ENCODE results near the gene NUTF2.
"Not testable (repeated sequence)": the region's sequence is repeated elsewhere in the genome, so short reads cannot be mapped to it uniquely, and the experiment has no call there.

The NUTF2 gene

GRCh38 chr16:67914758-67915495 is 68.2 kb downstream of the NUTF2 start:
- no peak overlapping the region for H3K14ac ChIP-seq (ENCODE audit: low read length)
- no CpG with 5 or more reads among the region's 7 CpGs for WGBS (ENCODE audit: extremely low coverage, insufficient coverage, insufficient read length)
- no peak overlapping the region for H2BK12ac ChIP-seq (ENCODE audit: low read length)
- H3K9ac ChIP-seq (ENCODE audit: low read length): no peak overlapping the region
- H3K79me1 ChIP-seq (ENCODE audit: low read length): no peaks in the 10 kb centered on the region
- no peaks in the 10 kb centered on the region for H3K9me3 ChIP-seq (ENCODE audit: insufficient read depth, low read depth, low read length)
- H2BK120ac ChIP-seq (ENCODE audit: insufficient read depth, low read length, poor library complexity): no peak overlapping the region
- no peak overlapping the region for H3K4ac ChIP-seq (ENCODE audit: low read depth, low read length)
- no peak overlapping the region for H2AFZ ChIP-seq (ENCODE audit: insufficient read depth, low read length, poor library complexity)
- H3K18ac ChIP-seq (ENCODE audit: low read length): no peak overlapping the region
- no peak overlapping the region for H3K23ac ChIP-seq (ENCODE audit: low read length)
- no peak overlapping the region for H4K12ac ChIP-seq (ENCODE audit: low read depth, low read length)
- DNase-seq: no peak
- H4K8ac ChIP-seq (ENCODE audit: low read depth, low read length): no peak overlapping the region
- no peaks in the 10 kb centered on the region for H3K79me2 ChIP-seq (ENCODE audit: control insufficient read depth, insufficient read depth, low read length, poor library complexity)
- H3K4me2 ChIP-seq (ENCODE audit: low read length): no peak overlapping the region
- H2AK5ac ChIP-seq (ENCODE audit: low read length): no peak overlapping the region
- no peak overlapping the region for H2BK5ac ChIP-seq (ENCODE audit: low read depth, low read length, poor library complexity)
- H3K4me1 ChIP-seq (ENCODE audit: control insufficient read depth in 1 of 2, insufficient read depth in 2 of 2, low read length in 2 of 2): peaks cover 9 to 23% of the 10 kb centered on the region in 2 experiments
- H3K4me3 ChIP-seq (ENCODE audit: low read depth, low read length): peak overlapping the region; percentile 23
- peaks cover 10 to 16% of the 10 kb centered on the region in 2 experiments for H3K36me3 ChIP-seq (ENCODE audit: control insufficient read depth in 1 of 2, insufficient read depth in 2 of 2, low read length in 2 of 2)
- H3K27ac ChIP-seq (ENCODE audit: low read depth, low read length): no peak overlapping the region
- H3K27me3 ChIP-seq (ENCODE audit: insufficient read depth, low read length): no peaks in the 10 kb centered on the region
- no peak overlapping the region for H4K91ac ChIP-seq (ENCODE audit: low read depth, low read length)

DNA sequence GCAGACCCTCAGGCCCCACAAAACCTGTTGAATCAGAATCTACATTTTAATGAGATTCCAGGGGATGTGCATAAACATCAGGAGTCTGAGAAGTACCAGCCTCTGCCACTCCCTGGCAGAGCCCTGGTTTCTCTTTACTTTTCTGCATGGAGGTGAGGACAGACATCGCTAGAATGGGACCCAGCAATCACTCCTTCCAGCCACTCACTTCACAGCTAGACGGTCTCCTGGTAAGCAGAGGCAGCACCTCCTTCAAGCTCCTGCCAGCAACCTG is 68.7 kb downstream of the NUTF2 start:
- H3K36me3 ChIP-seq (ENCODE audit: control insufficient read depth in 1 of 2, insufficient read depth in 2 of 2, low read length in 2 of 2): peaks cover 8 to 15% of the 10 kb centered on the region in 2 experiments
- H4K12ac ChIP-seq (ENCODE audit: low read depth, low read length); DNase-seq; H3K9ac ChIP-seq (ENCODE audit: low read length); H2AFZ ChIP-seq (ENCODE audit: insufficient read depth, low read length, poor library complexity); H3K18ac ChIP-seq (ENCODE audit: low read length); H2BK5ac ChIP-seq (ENCODE audit: low read depth, low read length, poor library complexity); H2BK120ac ChIP-seq (ENCODE audit: insufficient read depth, low read length, poor library complexity); H4K91ac ChIP-seq (ENCODE audit: low read depth, low read length); H3K79me1 ChIP-seq (ENCODE audit: low read length); H3K23ac ChIP-seq (ENCODE audit: low read length); H4K8ac ChIP-seq (ENCODE audit: low read depth, low read length); H3K4me3 ChIP-seq (ENCODE audit: low read depth, low read length); H3K4ac ChIP-seq (ENCODE audit: low read depth, low read length); H3K14ac ChIP-seq (ENCODE audit: low read length); H3K4me2 ChIP-seq (ENCODE audit: low read length); H2AK5ac ChIP-seq (ENCODE audit: low read length); H3K27ac ChIP-seq (ENCODE audit: low read depth, low read length); H3K9me3 ChIP-seq (ENCODE audit: insufficient read depth, low read depth, low read length); H3K27me3 ChIP-seq (ENCODE audit: insufficient read depth, low read length); H3K79me2 ChIP-seq (ENCODE audit: control insufficient read depth, insufficient read depth, low read length, poor library complexity); H2BK12ac ChIP-seq (ENCODE audit: low read length): not testable (repeated sequence)
- no CpG with 5 or more reads among the region's 2 CpGs for WGBS (ENCODE audit: extremely low coverage, insufficient coverage, insufficient read length)
- peaks cover 9 to 23% of the 10 kb centered on the region in 2 experiments for H3K4me1 ChIP-seq (ENCODE audit: control insufficient read depth in 1 of 2, insufficient read depth in 2 of 2, low read length in 2 of 2)

- Histone ChIP-seq H2AFZ (ENCODE audit: insufficient read depth, low read length, poor library complexity) (no peak overlapping the region), H3K27me3 (ENCODE audit: insufficient read depth, low read length) (no peaks in the 10 kb centered on the region), H3K4me2 (ENCODE audit: low read length) (no peak overlapping the region), H2BK12ac (ENCODE audit: low read length) (no peak overlapping the region), H3K36me3 (ENCODE audit: control insufficient read depth in 1 of 2, insufficient read depth in 2 of 2, low read length in 2 of 2) (peaks cover 8 to 18% of the 10 kb centered on the region in 2 experiments), H4K12ac (ENCODE audit: low read depth, low read length) (no peak overlapping the region), H3K9ac (ENCODE audit: low read length) (peak overlapping the region; percentile 4), H2AK5ac (ENCODE audit: low read length) (no peak overlapping the region), H4K8ac (ENCODE audit: low read depth, low read length) (no peak overlapping the region), H3K18ac (ENCODE audit: low read length) (no peak overlapping the region), H3K27ac (ENCODE audit: low read depth, low read length) (no peak overlapping the region), H3K9me3 (ENCODE audit: insufficient read depth, low read depth, low read length) (peaks cover 2% of the 10 kb centered on the region), H3K4me3 (ENCODE audit: low read depth, low read length) (no peak overlapping the region), H4K91ac (ENCODE audit: low read depth, low read length) (no peak overlapping the region), H3K79me2 (ENCODE audit: control insufficient read depth, insufficient read depth, low read length, poor library complexity) (no peaks in the 10 kb centered on the region), H2BK5ac (ENCODE audit: low read depth, low read length, poor library complexity) (no peak overlapping the region), H3K4ac (ENCODE audit: low read depth, low read length) (no peak overlapping the region), H3K4me1 (ENCODE audit: control insufficient read depth in 1 of 2, insufficient read depth in 2 of 2, low read length in 2 of 2) (peaks cover 9 to 23% of the 10 kb centered on the region in 2 experiments), H3K79me1 (ENCODE audit: low read length) (no peaks in the 10 kb centered on the region), H3K23ac (ENCODE audit: low read length) (no peak overlapping the region), H2BK120ac (ENCODE audit: insufficient read depth, low read length, poor library complexity) (no peak overlapping the region), H3K14ac (ENCODE audit: low read length) (no peak overlapping the region)
- WGBS (ENCODE audit: extremely low coverage, insufficient coverage, insufficient read length): no CpG with 5 or more reads among the region's 7 CpGs
- no peak for DNase-seq
Observed at GRCh38 chr16:67915831-67916723, 69.3 kb downstream of the NUTF2 start.

GRCh38 chr16:67917140-67917851 is 70.6 kb downstream of the NUTF2 start:
- no peaks in the 10 kb centered on the region for H3K27me3 ChIP-seq (ENCODE audit: insufficient read depth, low read length)
- no peaks in the 10 kb centered on the region for H3K79me1 ChIP-seq (ENCODE audit: low read length)
- H3K4ac ChIP-seq (ENCODE audit: low read depth, low read length): no peak overlapping the region
- no peak overlapping the region for H2BK5ac ChIP-seq (ENCODE audit: low read depth, low read length, poor library complexity)
- no peak overlapping the region for H3K4me2 ChIP-seq (ENCODE audit: low read length)
- H3K18ac ChIP-seq (ENCODE audit: low read length): no peak overlapping the region
- H3K36me3 ChIP-seq (ENCODE audit: control insufficient read depth in 1 of 2, insufficient read depth in 2 of 2, low read length in 2 of 2): peaks cover 4 to 13% of the 10 kb centered on the region in 2 experiments
- no peak overlapping the region for H2BK120ac ChIP-seq (ENCODE audit: insufficient read depth, low read length, poor library complexity)
- no peak overlapping the region for H4K8ac ChIP-seq (ENCODE audit: low read depth, low read length)
- H3K14ac ChIP-seq (ENCODE audit: low read length): no peak overlapping the region
- H3K9ac ChIP-seq (ENCODE audit: low read length): no peak overlapping the region
- H3K23ac ChIP-seq (ENCODE audit: low read length): no peak overlapping the region
- WGBS (ENCODE audit: extremely low coverage, insufficient coverage, insufficient read length): no CpG with 5 or more reads among the region's 6 CpGs
- no peak overlapping the region for H2AFZ ChIP-seq (ENCODE audit: insufficient read depth, low read length, poor library complexity)
- H4K12ac ChIP-seq (ENCODE audit: low read depth, low read length): no peak overlapping the region
- DNase-seq: no peak
- no peak overlapping the region for H4K91ac ChIP-seq (ENCODE audit: low read depth, low read length)
- H2AK5ac ChIP-seq (ENCODE audit: low read length): no peak overlapping the region
- H2BK12ac ChIP-seq (ENCODE audit: low read length): no peak overlapping the region
- peak overlapping the region; percentile 15 for H3K27ac ChIP-seq (ENCODE audit: low read depth, low read length)
- H3K79me2 ChIP-seq (ENCODE audit: control insufficient read depth, insufficient read depth, low read length, poor library complexity): no peaks in the 10 kb centered on the region
- H3K4me1 ChIP-seq (ENCODE audit: control insufficient read depth in 1 of 2, insufficient read depth in 2 of 2, low read length in 2 of 2): peaks cover 9 to 23% of the 10 kb centered on the region in 2 experiments
- H3K9me3 ChIP-seq (ENCODE audit: insufficient read depth, low read depth, low read length): peaks cover 2% of the 10 kb centered on the region
- H3K4me3 ChIP-seq (ENCODE audit: low read depth, low read length): no peak overlapping the region
